A549 (cell line): ENCODE results near the gene RD3L.

ENCODE experiments used
- BCL3 ChIP-seq: fragments of >200 bp; sonication (Bioruptor Twin); formaldehyde crosslinking; IDR thresholded peaks from 3 replicates; pipeline ENCODE4 v1.6.1; 2016
- BHLHE40 ChIP-seq: IDR thresholded peaks from 2 replicates; pipeline ENCODE4 v1.6.1; 2012; ENCODE audit warnings: low read depth, low read length, inconsistent platforms
- CBX8 ChIP-seq: fragments of 200-600 bp; sonication (generic); IDR thresholded peaks from 2 replicates; pipeline ENCODE4 v1.6.1; 2016
- ESRRA ChIP-seq: fragments of 150-350 bp; IDR thresholded peaks from 2 replicates; pipeline ENCODE4 v1.6.1; 2014; ENCODE audit warnings: mild to moderate bottlenecking, low read length, borderline replicate concordance
- HDAC2 ChIP-seq: fragments of 200-600 bp; sonication (generic); IDR thresholded peaks from 2 replicates; pipeline ENCODE4 v1.6.1; 2016
- KDM1A ChIP-seq: fragments of 200-600 bp; sonication (generic); IDR thresholded peaks from 2 replicates; pipeline ENCODE4 v1.6.1; 2016; ENCODE audit warnings: low read depth, mild to moderate bottlenecking
- MAFK ChIP-seq: fragments of 450-650 bp; IDR thresholded peaks from 2 replicates; pipeline ENCODE4 v1.6.1; 2014; ENCODE audit not compliant: partially characterized antibody
- POLR2A ChIP-seq: IDR thresholded peaks from 2 replicates; pipeline ENCODE4 v1.6.1; 2012; ENCODE audit warnings: mild to moderate bottlenecking, low read length
- RCOR1 ChIP-seq: fragments of 150-350 bp; IDR thresholded peaks from 2 replicates; pipeline ENCODE4 v1.6.1; 2014; ENCODE audit warnings: antibody characterized with exemption, low read length, low read depth
- TF ChIP-seq, protein P1 (sequence below): fragments of >200 bp; sonication (Bioruptor Twin); formaldehyde crosslinking; IDR thresholded peaks from 3 replicates; pipeline ENCODE4 v1.5.1; 2016

DNA sequence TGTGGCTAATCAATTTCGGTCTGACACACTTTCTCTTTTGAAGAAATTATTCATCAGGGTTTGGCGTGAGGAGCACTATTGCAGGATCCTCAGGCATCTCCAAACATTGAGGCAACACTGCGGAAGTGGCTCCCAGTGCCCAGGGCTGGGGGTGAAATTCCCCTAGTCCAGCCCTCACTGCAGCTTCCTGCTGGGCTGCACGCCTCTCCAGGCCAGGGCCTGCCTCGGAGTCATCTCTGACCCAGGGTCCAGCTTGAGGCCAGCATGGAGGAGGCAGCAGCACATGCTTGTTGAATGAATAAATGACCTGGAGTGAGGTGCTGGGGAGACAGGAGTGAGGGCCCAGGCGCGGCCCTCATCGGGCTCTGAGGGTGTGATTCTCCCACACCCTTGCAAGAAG, 50.1 kb downstream of the RD3L start:
- TF ChIP-seq BCL3 (no peak), CBX8 (no peak), KDM1A (no peak), HDAC2 (no peak), ESRRA (no peak), RCOR1 (no peak), POLR2A (no peak), BHLHE40 (no peak), MAFK (no peak)
- TF ChIP-seq, protein P1, sequence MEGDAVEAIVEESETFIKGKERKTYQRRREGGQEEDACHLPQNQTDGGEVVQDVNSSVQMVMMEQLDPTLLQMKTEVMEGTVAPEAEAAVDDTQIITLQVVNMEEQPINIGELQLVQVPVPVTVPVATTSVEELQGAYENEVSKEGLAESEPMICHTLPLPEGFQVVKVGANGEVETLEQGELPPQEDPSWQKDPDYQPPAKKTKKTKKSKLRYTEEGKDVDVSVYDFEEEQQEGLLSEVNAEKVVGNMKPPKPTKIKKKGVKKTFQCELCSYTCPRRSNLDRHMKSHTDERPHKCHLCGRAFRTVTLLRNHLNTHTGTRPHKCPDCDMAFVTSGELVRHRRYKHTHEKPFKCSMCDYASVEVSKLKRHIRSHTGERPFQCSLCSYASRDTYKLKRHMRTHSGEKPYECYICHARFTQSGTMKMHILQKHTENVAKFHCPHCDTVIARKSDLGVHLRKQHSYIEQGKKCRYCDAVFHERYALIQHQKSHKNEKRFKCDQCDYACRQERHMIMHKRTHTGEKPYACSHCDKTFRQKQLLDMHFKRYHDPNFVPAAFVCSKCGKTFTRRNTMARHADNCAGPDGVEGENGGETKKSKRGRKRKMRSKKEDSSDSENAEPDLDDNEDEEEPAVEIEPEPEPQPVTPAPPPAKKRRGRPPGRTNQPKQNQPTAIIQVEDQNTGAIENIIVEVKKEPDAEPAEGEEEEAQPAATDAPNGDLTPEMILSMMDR, result no peak
